OCI-LY1 (cell line): ENCODE measurements around the gene OR10H5.

Source experiments
- CTCF ChIP-seq: fragments of 200-600 bp; sonication (generic), shearing (Covaris generic); IDR thresholded peaks from 2 replicates; pipeline ENCODE4 v1.5.1; 2017; ENCODE audit warnings: mild to moderate bottlenecking, antibody characterized with exemption, low read length, moderate library complexity, mixed read lengths
- EZH2 ChIP-seq: fragments of 200-600 bp; sonication (generic), shearing (Covaris generic); IDR thresholded peaks from 2 replicates; pipeline ENCODE4 v1.8.0; 2017; ENCODE audit warnings: borderline replicate concordance, mixed run types, mild to moderate bottlenecking, antibody characterized with exemption, low read length, moderate library complexity, mixed read lengths

DNA sequence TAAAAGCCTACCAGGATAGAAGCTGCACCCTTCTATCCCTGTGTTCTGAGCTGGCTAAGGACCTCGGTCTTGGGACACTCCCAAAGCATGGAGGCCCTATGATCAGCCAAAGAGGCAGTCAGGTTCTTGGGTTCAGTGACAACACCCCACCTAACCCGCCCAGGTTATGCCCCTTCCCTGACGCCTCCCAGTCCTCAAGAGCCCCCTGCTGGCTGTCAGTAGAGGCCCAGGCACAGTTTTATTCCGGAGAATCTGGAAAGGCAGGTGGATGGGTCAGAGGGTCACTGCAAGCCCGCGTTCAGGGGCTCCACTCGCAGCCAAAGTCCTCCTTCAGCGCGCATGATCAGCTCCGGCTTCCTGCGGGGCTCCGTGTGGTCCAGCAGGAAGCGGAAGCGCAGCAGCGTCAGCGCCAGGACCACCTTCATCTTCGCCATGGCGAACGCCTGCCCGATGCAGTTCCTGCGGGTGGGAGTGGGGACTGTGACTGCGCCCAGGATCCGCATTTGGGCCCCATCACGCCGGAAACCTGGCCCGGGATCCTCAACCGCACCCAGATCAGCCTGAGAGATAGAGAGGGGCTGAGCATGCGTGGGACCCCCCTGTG is 27.4 kb upstream of the OR10H5 start:
- TF ChIP-seq CTCF (peak; percentile 41; the same call in 1 of the 2 replicates), EZH2 (no peak)
